ENCODE results near the gene SLC25A25.
A peak's percentile ranks its signal among the peaks of the same experiment; 100 is the strongest.

SLC25A25 gene

GRCh38 chr9:128149951-128150593 is 82.0 kb downstream of the SLC25A25 start:
- DNase-seq: peak; percentile 50

GRCh38 chr9:128150594-128151308 is 82.7 kb downstream of the SLC25A25 start:
- no peak for DNase-seq

GRCh38 chr9:128151309-128152132 is 83.5 kb downstream of the SLC25A25 start:
- DNase-seq: no peak

GRCh38 chr9:128152133-128153059 is 84.4 kb downstream of the SLC25A25 start:
- DNase-seq: no peak

GRCh38 chr9:128153060-128153946 is 85.3 kb downstream of the SLC25A25 start:
- no peak for DNase-seq

GRCh38 chr9:128153947-128154695 is 86.1 kb downstream of the SLC25A25 start:
- no peak for DNase-seq

GRCh38 chr9:128155736-128156500 is 87.9 kb downstream of the SLC25A25 start:
- no peak for DNase-seq

Measured in GDM1 (cell line).